ENCODE results near the gene C1QTNF8.
"Not testable (repeated sequence)": the region's sequence is repeated elsewhere in the genome, so short reads cannot be mapped to it uniquely, and the experiment has no call there.

DNA sequence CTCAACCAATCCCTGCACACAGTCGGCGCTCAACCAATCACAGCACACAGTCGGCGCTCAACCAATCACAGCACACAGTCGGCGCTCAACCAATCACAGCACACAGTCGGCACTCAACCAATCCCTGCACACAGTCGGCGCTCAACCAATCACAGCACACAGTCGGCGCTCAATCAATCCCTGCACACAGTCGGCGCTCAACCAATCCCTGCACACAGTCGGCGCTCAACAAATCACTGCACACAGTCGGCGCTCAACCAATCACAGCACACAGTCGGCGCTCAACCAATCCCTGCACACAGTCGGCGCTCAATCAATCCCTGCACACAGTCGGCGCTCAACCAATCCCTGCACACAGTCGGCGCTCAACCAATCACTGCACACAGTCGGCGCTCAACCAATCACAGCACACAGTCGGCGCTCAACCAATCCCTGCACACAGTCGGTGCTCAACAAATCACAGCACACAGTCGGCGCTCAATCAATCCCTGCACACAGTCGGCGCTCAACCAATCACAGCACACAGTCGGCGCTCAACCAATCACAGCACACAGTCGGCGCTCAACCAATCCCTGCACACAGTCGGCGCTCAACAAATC lies 3.3 kb downstream of the C1QTNF8 start:
- TF ChIP-seq, protein P1, sequence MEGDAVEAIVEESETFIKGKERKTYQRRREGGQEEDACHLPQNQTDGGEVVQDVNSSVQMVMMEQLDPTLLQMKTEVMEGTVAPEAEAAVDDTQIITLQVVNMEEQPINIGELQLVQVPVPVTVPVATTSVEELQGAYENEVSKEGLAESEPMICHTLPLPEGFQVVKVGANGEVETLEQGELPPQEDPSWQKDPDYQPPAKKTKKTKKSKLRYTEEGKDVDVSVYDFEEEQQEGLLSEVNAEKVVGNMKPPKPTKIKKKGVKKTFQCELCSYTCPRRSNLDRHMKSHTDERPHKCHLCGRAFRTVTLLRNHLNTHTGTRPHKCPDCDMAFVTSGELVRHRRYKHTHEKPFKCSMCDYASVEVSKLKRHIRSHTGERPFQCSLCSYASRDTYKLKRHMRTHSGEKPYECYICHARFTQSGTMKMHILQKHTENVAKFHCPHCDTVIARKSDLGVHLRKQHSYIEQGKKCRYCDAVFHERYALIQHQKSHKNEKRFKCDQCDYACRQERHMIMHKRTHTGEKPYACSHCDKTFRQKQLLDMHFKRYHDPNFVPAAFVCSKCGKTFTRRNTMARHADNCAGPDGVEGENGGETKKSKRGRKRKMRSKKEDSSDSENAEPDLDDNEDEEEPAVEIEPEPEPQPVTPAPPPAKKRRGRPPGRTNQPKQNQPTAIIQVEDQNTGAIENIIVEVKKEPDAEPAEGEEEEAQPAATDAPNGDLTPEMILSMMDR (IDR thresholded peaks at IDR 0.05; ENCODE audit: insufficient read depth, low read depth, low read length): not testable (repeated sequence)
- TF ChIP-seq EZH2 (IDR thresholded peaks at IDR 0.05; ENCODE audit: insufficient read depth, low read length): not testable (repeated sequence)

All from astrocyte (in vitro differentiated cells and primary cell).